ENCODE data around the gene SLC30A2. TPM values are rescaled to one million over a fixed set of nuclear protein-coding genes. Genes with fewer than 3 reads are reported as not detected.

Gene SLC30A2
- total and polyA plus RNA-seq, 2 of the 13 experiments (the other 11 are each of a cell fraction or from before 2014, with no cell fraction given), result not detected

DNA sequence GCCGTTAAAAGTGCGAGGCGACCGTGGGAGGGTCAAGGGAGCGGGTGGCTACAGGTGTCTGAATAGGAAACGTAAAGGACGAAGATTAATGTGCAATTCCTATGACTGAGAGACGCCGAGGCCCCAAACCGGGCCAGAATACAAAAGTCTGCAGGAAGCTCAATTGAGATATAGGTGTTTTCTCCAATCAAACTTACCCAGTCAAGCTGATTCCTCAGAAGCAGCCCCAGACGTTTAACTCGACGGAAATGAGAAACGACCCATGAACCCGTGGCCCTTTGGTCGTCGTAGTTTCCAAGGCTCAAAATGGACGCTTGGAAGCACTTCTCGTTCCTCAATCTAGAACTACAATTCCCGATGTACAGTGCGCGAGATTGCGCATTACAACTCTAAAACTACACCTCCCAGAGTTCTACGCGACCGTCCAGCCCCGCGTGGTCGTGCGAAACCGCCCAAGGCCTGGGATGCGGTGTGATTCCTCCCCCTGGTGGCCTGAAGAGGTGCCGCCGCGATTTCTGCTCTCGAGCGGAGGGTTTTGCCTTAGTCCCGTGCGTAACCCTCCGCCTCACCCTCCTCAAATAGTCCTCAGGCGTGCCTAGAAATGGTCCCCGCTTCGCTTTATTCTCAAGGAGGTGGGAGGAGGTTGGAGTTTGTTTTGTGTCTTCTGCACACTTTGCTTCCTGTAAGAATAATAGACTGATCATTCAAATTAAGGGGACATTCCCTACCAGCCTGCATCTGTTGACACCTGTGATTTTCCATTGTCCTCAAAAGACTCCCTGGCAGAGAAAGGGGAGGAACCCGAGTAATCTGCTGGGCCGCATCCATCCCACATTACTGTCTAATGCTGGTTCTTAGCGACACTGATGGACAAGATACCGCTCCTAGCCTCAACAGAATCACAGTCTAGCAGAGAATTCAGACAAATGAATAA is 47.8 kb downstream of the SLC30A2 start, which contains the start of gene PAFAH2 (continued):
- TF ChIP-seq SNAPC2 (CRISPR knock-in tag; IDR thresholded peaks at IDR 0.05), result peak; percentile 89
- TF ChIP-seq ZNF570 (CRISPR knock-in tag; IDR thresholded peaks at IDR 0.05; ENCODE audit: borderline replicate concordance), result no peak
- peak; percentile 17; the same call in 1 of the 2 replicates for TF ChIP-seq HNF4G (IDR thresholded peaks at IDR 0.05; ENCODE audit: borderline replicate concordance, low read depth, low read length)
- peak; percentile 27; the same call in 1 of the 2 replicates for TF ChIP-seq HNF4G (CRISPR knock-in tag; IDR thresholded peaks at IDR 0.05; ENCODE audit: borderline replicate concordance, low read depth)
- TF ChIP-seq ZNF619 (CRISPR knock-in tag; IDR thresholded peaks at IDR 0.05), result 0 out of 2 replicates have a peak, but pooled peaks have one; percentile 66
- TF ChIP-seq POLR2AphosphoS2 (IDR thresholded peaks at IDR 0.05; ENCODE audit: low read depth, low read length), result no peak
- peak; percentile 87 for TF ChIP-seq BCL6 (CRISPR knock-in tag; IDR thresholded peaks at IDR 0.05)
- TF ChIP-seq, protein P1, sequence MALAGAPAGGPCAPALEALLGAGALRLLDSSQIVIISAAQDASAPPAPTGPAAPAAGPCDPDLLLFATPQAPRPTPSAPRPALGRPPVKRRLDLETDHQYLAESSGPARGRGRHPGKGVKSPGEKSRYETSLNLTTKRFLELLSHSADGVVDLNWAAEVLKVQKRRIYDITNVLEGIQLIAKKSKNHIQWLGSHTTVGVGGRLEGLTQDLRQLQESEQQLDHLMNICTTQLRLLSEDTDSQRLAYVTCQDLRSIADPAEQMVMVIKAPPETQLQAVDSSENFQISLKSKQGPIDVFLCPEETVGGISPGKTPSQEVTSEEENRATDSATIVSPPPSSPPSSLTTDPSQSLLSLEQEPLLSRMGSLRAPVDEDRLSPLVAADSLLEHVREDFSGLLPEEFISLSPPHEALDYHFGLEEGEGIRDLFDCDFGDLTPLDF (CRISPR knock-in tag; IDR thresholded peaks at IDR 0.05), result peak; percentile 82
- TF ChIP-seq MEIS1 (CRISPR knock-in tag; IDR thresholded peaks at IDR 0.05; ENCODE audit: borderline replicate concordance), result peak; percentile 82; the same call in 1 of the 2 replicates
- no peak for TF ChIP-seq ZNF235 (CRISPR knock-in tag; IDR thresholded peaks at IDR 0.05; ENCODE audit: borderline replicate concordance)
- TF ChIP-seq ZNF891 (CRISPR knock-in tag; IDR thresholded peaks at IDR 0.05), result no peak
- peak; percentile 88; the same call in 1 of the 2 replicates for TF ChIP-seq ZNF205 (CRISPR knock-in tag; IDR thresholded peaks at IDR 0.05)
- no peak; the same call in 1 of the 2 replicates for TF ChIP-seq ZNF737 (CRISPR knock-in tag; IDR thresholded peaks at IDR 0.05; ENCODE audit: borderline replicate concordance)
- TF ChIP-seq, protein P2, sequence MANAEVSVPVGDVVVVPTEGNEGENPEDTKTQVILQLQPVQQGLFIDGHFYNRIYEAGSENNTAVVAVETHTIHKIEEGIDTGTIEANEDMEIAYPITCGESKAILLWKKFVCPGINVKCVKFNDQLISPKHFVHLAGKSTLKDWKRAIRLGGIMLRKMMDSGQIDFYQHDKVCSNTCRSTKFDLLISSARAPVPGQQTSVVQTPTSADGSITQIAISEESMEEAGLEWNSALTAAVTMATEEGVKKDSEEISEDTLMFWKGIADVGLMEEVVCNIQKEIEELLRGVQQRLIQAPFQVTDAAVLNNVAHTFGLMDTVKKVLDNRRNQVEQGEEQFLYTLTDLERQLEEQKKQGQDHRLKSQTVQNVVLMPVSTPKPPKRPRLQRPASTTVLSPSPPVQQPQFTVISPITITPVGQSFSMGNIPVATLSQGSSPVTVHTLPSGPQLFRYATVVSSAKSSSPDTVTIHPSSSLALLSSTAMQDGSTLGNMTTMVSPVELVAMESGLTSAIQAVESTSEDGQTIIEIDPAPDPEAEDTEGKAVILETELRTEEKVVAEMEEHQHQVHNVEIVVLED (CRISPR knock-in tag; IDR thresholded peaks at IDR 0.05; ENCODE audit: borderline replicate concordance), result peak; percentile 93
- TF ChIP-seq, protein P3, sequence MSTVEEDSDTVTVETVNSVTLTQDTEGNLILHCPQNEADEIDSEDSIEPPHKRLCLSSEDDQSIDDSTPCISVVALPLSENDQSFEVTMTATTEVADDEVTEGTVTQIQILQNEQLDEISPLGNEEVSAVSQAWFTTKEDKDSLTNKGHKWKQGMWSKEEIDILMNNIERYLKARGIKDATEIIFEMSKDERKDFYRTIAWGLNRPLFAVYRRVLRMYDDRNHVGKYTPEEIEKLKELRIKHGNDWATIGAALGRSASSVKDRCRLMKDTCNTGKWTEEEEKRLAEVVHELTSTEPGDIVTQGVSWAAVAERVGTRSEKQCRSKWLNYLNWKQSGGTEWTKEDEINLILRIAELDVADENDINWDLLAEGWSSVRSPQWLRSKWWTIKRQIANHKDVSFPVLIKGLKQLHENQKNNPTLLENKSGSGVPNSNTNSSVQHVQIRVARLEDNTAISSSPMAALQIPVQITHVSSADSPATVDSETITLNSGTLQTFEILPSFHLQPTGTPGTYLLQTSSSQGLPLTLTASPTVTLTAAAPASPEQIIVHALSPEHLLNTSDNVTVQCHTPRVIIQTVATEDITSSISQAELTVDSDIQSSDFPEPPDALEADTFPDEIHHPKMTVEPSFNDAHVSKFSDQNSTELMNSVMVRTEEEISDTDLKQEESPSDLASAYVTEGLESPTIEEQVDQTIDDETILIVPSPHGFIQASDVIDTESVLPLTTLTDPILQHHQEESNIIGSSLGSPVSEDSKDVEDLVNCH (CRISPR knock-in tag; IDR thresholded peaks at IDR 0.05), result 0 out of 2 replicates have a peak, but pooled peaks have one; percentile 62
- peak; percentile 87; the same call in 1 of the 2 replicates for TF ChIP-seq MIER2 (CRISPR knock-in tag; IDR thresholded peaks at IDR 0.05)
- peak; percentile 70; the same call in 1 of the 2 replicates for TF ChIP-seq TGIF2 (CRISPR knock-in tag; IDR thresholded peaks at IDR 0.05)
- TF ChIP-seq, protein P4, sequence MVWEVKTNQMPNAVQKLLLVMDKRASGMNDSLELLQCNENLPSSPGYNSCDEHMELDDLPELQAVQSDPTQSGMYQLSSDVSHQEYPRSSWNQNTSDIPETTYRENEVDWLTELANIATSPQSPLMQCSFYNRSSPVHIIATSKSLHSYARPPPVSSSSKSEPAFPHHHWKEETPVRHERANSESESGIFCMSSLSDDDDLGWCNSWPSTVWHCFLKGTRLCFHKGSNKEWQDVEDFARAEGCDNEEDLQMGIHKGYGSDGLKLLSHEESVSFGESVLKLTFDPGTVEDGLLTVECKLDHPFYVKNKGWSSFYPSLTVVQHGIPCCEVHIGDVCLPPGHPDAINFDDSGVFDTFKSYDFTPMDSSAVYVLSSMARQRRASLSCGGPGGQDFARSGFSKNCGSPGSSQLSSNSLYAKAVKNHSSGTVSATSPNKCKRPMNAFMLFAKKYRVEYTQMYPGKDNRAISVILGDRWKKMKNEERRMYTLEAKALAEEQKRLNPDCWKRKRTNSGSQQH (CRISPR knock-in tag; IDR thresholded peaks at IDR 0.05; ENCODE audit: low read depth), result peak; percentile 95
- TF ChIP-seq SIN3A (IDR thresholded peaks at IDR 0.05; ENCODE audit: borderline replicate concordance, low read depth, low read length), result peak; percentile 90; the same call in 1 of the 2 replicates
- TF ChIP-seq AGO1 (IDR thresholded peaks at IDR 0.05; ENCODE audit: low read depth, low read length, poor library complexity, severe bottlenecking), result no peak
- TF ChIP-seq KMT2B (CRISPR knock-in tag; IDR thresholded peaks at IDR 0.05), result peak; percentile 82
- peak; percentile 67; the same call in 1 of the 2 replicates for TF ChIP-seq ZNF12 (CRISPR knock-in tag; IDR thresholded peaks at IDR 0.05)
- peak; percentile 87; the same call in 1 of the 2 replicates for TF ChIP-seq DNMT1 (CRISPR knock-in tag; IDR thresholded peaks at IDR 0.05)
